Eye (tissue), 1 donor: ENCODE data around the gene PROM1.
A peak's percentile ranks its signal among the peaks of the same experiment; 100 is the strongest.

Experiments
- DNase-seq: peaks from one replicate; pipeline ENCODE4 v3.0.0-alpha.2; 2015

PROM1 gene

GRCh38 chr4:16083241-16084191 is at the start of gene PROM1:
Gene PROM1 (minus strand): TSS chr4:16084023. CDS start chr4:16075906, 8,117 bp downstream.
- peak; percentile 88 for DNase-seq

- no peak for DNase-seq
Observed at GRCh38 chr4:16133406-16133805, 49.6 kb upstream of the PROM1 start.

GRCh38 chr4:16131293-16131692 is 47.5 kb upstream of the PROM1 start:
- DNase-seq = no peak

- DNase-seq = no peak
Observed at GRCh38 chr4:16129336-16129735, 45.5 kb upstream of the PROM1 start.

- no peak for DNase-seq
Observed at GRCh38 chr4:16126714-16127113, 42.9 kb upstream of the PROM1 start.

GRCh38 chr4:16125571-16126445 is 42.0 kb upstream of the PROM1 start:
- DNase-seq = peak; percentile 35

GRCh38 chr4:16124232-16124631 is 40.4 kb upstream of the PROM1 start:
- DNase-seq = no peak

GRCh38 chr4:16123356-16124084 is 39.7 kb upstream of the PROM1 start:
- DNase-seq = no peak

- DNase-seq = no peak
Observed at GRCh38 chr4:16122784-16123183, 39.0 kb upstream of the PROM1 start.

GRCh38 chr4:16122308-16122711 is 38.5 kb upstream of the PROM1 start:
- no peak for DNase-seq

GRCh38 chr4:16120720-16121119 is 36.9 kb upstream of the PROM1 start:
- DNase-seq = no peak

- no peak for DNase-seq
Observed at GRCh38 chr4:16119981-16120380, 36.2 kb upstream of the PROM1 start.

GRCh38 chr4:16118090-16118489 is 34.3 kb upstream of the PROM1 start:
- no peak for DNase-seq

- DNase-seq = no peak
Observed at GRCh38 chr4:16117164-16117563, 33.3 kb upstream of the PROM1 start.

- DNase-seq = no peak
Observed at GRCh38 chr4:16116493-16116990, 32.7 kb upstream of the PROM1 start.

GRCh38 chr4:16116019-16116418 is 32.2 kb upstream of the PROM1 start:
- DNase-seq = no peak

- no peak for DNase-seq
Observed at GRCh38 chr4:16114546-16114945, 30.7 kb upstream of the PROM1 start.

- DNase-seq = no peak
Observed at GRCh38 chr4:16113741-16114140, 29.9 kb upstream of the PROM1 start.

- DNase-seq = no peak
Observed at GRCh38 chr4:16111533-16111932, 27.7 kb upstream of the PROM1 start.

GRCh38 chr4:16110661-16111290 is 27.0 kb upstream of the PROM1 start:
- DNase-seq = peak; percentile 54

- DNase-seq = no peak
Observed at GRCh38 chr4:16110199-16110598, 26.4 kb upstream of the PROM1 start.

GRCh38 chr4:16109256-16109655 is 25.4 kb upstream of the PROM1 start:
- no peak for DNase-seq
